ENCODE results near the gene CSRP2.

DNA sequence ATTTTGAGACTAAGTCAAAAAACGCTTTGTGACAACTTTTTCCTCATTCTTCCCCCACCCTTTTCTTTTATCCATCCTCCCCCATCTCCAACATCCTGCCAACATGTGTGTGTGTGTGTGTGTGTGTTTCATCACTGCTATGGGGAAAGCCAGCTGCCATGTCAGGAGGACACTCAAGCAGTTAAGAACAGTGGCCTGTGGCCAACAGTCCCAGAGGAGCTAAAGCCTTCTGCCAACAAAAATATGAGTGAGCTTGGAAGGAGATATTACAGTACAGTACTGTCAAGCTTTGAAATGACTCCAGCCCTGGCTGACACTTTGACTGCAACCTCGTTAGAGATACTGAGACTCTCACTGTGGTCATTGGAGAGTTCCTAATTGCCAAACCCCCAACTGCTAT is 5.0 kb upstream of the CSRP2 start:
- TF ChIP-seq ZBTB7A (IDR thresholded peaks at IDR 0.05; ENCODE audit: low read depth): no peak
- no peak for TF ChIP-seq TAF1 (IDR thresholded peaks at IDR 0.05; ENCODE audit: low read depth)
- TF ChIP-seq NFIC (IDR thresholded peaks at IDR 0.05): no peak
- TF ChIP-seq, protein P1, sequence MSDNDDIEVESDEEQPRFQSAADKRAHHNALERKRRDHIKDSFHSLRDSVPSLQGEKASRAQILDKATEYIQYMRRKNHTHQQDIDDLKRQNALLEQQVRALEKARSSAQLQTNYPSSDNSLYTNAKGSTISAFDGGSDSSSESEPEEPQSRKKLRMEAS (IDR thresholded peaks at IDR 0.05): no peak
- TF ChIP-seq EGR1 (IDR thresholded peaks at IDR 0.05): no peak
- TF ChIP-seq RAD21 (IDR thresholded peaks at IDR 0.05; ENCODE audit: low read depth): no peak
- TF ChIP-seq CEBPB (IDR thresholded peaks at IDR 0.05): no peak
- no peak for TF ChIP-seq CREB1 (IDR thresholded peaks at IDR 0.05; ENCODE audit: low read depth)
- TF ChIP-seq, protein P2, sequence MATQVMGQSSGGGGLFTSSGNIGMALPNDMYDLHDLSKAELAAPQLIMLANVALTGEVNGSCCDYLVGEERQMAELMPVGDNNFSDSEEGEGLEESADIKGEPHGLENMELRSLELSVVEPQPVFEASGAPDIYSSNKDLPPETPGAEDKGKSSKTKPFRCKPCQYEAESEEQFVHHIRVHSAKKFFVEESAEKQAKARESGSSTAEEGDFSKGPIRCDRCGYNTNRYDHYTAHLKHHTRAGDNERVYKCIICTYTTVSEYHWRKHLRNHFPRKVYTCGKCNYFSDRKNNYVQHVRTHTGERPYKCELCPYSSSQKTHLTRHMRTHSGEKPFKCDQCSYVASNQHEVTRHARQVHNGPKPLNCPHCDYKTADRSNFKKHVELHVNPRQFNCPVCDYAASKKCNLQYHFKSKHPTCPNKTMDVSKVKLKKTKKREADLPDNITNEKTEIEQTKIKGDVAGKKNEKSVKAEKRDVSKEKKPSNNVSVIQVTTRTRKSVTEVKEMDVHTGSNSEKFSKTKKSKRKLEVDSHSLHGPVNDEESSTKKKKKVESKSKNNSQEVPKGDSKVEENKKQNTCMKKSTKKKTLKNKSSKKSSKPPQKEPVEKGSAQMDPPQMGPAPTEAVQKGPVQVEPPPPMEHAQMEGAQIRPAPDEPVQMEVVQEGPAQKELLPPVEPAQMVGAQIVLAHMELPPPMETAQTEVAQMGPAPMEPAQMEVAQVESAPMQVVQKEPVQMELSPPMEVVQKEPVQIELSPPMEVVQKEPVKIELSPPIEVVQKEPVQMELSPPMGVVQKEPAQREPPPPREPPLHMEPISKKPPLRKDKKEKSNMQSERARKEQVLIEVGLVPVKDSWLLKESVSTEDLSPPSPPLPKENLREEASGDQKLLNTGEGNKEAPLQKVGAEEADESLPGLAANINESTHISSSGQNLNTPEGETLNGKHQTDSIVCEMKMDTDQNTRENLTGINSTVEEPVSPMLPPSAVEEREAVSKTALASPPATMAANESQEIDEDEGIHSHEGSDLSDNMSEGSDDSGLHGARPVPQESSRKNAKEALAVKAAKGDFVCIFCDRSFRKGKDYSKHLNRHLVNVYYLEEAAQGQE (IDR thresholded peaks at IDR 0.05; ENCODE audit: low read depth): no peak
- TF ChIP-seq, protein P3, sequence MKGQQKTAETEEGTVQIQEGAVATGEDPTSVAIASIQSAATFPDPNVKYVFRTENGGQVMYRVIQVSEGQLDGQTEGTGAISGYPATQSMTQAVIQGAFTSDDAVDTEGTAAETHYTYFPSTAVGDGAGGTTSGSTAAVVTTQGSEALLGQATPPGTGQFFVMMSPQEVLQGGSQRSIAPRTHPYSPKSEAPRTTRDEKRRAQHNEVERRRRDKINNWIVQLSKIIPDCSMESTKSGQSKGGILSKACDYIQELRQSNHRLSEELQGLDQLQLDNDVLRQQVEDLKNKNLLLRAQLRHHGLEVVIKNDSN (IDR thresholded peaks at IDR 0.05): no peak
- TF ChIP-seq FOXM1 (IDR thresholded peaks at IDR 0.05; ENCODE audit: borderline replicate concordance, low read depth): no peak
- no peak for TF ChIP-seq TEAD4 (IDR thresholded peaks at IDR 0.05)

Measured in Ishikawa (cell line).